Neural progenitor cell (in vitro differentiated cells): ENCODE measurements around the gene ASPA. TPM values are rescaled to one million over a fixed set of nuclear protein-coding genes. Genes with fewer than 3 reads are reported as not detected.
"Not testable (repeated sequence)": the region's sequence is repeated elsewhere in the genome, so short reads cannot be mapped to it uniquely, and the experiment has no call there.

Source experiments
- DNase-seq: peaks from one replicate; pipeline ENCODE4 v3.0.0-alpha.2; 2016; ENCODE audit warnings: low spot score
- H2AFZ ChIP-seq: fragments of 200-600 bp; sonication (generic); replicated peaks from 2 replicates; pipeline ENCODE4 v1.6.1; 2016; ENCODE audit warnings: antibody characterized with exemption
- H3F3A ChIP-seq: fragments of 200-600 bp; sonication (generic); 2 replicates; pipeline ENCODE4 v1.6.1; 2016; ENCODE audit warnings: antibody characterized with exemption, low read depth
- H3K27ac ChIP-seq: fragments of 200-600 bp; sonication (generic); 2 replicates; pipeline ENCODE4 v1.5.1; 2016; ENCODE audit warnings: mild to moderate bottlenecking
- H3K27me3 ChIP-seq: fragments of 200-600 bp; sonication (generic); 2 replicates; pipeline ENCODE4 v1.6.1; 2016; ENCODE audit warnings: mild to moderate bottlenecking, moderate library complexity
- H3K36me3 ChIP-seq: fragments of 200-600 bp; sonication (generic); 2 replicates; pipeline ENCODE4 v1.5.1; 2016
- H3K4me1 ChIP-seq: fragments of 200-600 bp; sonication (generic); 2 replicates; pipeline ENCODE4 v1.6.1; 2016; ENCODE audit warnings: mixed run types
- H3K4me2 ChIP-seq: fragments of 200-600 bp; sonication (generic); 2 replicates; pipeline ENCODE4 v1.6.1; 2016
- H3K4me3 ChIP-seq: fragments of 200-600 bp; sonication (generic); 2 replicates; pipeline ENCODE4 v1.5.1; 2016
- H3K79me2 ChIP-seq: fragments of 200-600 bp; sonication (generic); 2 replicates; pipeline ENCODE4 v1.6.1; 2016; ENCODE audit warnings: low read depth
- H3K9ac ChIP-seq: fragments of 200-600 bp; sonication (generic); 2 replicates; pipeline ENCODE4 v1.6.1; 2016
- H3K9me3 ChIP-seq: fragments of 200-600 bp; sonication (generic); 2 replicates; pipeline ENCODE4 v1.5.1; 2016; ENCODE audit warnings: low read depth
- H4K20me1 ChIP-seq: fragments of 200-600 bp; sonication (generic); 2 replicates; pipeline ENCODE4 v1.6.1; 2016; ENCODE audit warnings: low read depth
- H3K27ac Mint-ChIP-seq: 3 replicates; pipeline ENCODE4 v1.8.0; 2021; ENCODE audit warnings: mixed read lengths
- H3K27me3 Mint-ChIP-seq: 2 replicates; pipeline ENCODE4 v1.8.0; 2022; ENCODE audit warnings: low read depth, mild to moderate bottlenecking, inconsistent platforms, moderate library complexity, mixed read lengths; ENCODE audit not compliant: insufficient read depth
- H3K36me3 Mint-ChIP-seq: 3 replicates; pipeline ENCODE4 v1.8.0; 2021; ENCODE audit warnings: mixed read lengths
- H3K4me1 Mint-ChIP-seq: 3 replicates; pipeline ENCODE4 v1.8.0; 2021; ENCODE audit warnings: mixed read lengths
- H3K4me3 Mint-ChIP-seq: 3 replicates; pipeline ENCODE4 v1.8.0; 2021; ENCODE audit warnings: mild to moderate bottlenecking, moderate library complexity, mixed read lengths
- H3K9me3 Mint-ChIP-seq: 3 replicates; pipeline ENCODE4 v1.8.0; 2020; ENCODE audit warnings: mixed read lengths
- CTCF ChIP-seq: fragments of 200-600 bp; sonication (generic); IDR thresholded peaks from 2 replicates; pipeline ENCODE4 v1.5.1; 2017; ENCODE audit warnings: antibody characterized with exemption, mild to moderate bottlenecking
- EZH2 ChIP-seq: fragments of 200-600 bp; sonication (generic); IDR thresholded peaks from 2 replicates; pipeline ENCODE4 v1.6.1; 2017; ENCODE audit warnings: antibody characterized with exemption, mild to moderate bottlenecking, moderate library complexity
- EZH2phosphoT487 ChIP-seq: fragments of 200-600 bp; sonication (generic); IDR thresholded peaks from 2 replicates; pipeline ENCODE4 v1.6.1; 2017; ENCODE audit warnings: antibody characterized with exemption
- total RNA-seq: library from RNA; depleted of rRNA; stranded (reverse); fragments of >200 nt; gene quantifications from 2 replicates; pipeline ENCODE4 v1.2.3, GENCODE V29; 2015; ENCODE audit warnings: low replicate concordance

ASPA gene
- not detected in 2 replicates for total RNA-seq

DNA sequence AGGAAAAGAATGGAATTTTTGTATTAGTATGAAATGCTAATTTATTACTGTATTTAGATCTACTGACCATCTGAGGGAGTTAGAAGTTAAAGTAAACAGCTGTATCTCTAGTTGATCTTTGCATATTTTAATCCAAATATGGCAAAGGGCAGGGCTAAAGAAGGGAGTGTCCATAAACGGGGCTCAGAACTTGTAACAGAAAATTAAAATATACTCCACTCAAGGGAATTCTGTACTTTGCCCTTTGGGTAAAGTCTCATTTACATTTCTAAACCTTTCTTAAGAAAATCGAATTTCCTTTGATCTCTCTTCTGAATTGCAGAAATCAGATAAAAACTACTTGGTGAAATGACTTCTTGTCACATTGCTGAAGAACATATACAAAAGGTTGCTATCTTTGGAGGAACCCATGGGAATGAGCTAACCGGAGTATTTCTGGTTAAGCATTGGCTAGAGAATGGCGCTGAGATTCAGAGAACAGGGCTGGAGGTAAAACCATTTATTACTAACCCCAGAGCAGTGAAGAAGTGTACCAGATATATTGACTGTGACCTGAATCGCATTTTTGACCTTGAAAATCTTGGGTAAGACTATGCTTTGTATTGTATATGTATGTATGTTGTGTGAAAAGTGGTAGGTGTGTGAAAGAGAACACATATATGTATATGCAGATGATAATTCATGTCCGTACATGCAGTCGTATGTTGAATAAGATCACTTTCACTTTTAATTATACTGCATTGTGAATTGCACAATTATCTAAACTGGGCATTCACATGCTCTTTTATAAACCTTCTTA lies at the start of gene ASPA:
Gene ASPA, plus strand, starts transcription at position 186 of the 799 bp plus-strand sequence. Its CDS starts 163 bp downstream, at position 349.
- Histone ChIP-seq H3K4me2 (no peak within 1 kb of the TSS), H4K20me1 (no peaks in the 10 kb centered on the region)
- no peak within 1 kb of the TSS for H3K4me3 Mint-ChIP-seq

DNA sequence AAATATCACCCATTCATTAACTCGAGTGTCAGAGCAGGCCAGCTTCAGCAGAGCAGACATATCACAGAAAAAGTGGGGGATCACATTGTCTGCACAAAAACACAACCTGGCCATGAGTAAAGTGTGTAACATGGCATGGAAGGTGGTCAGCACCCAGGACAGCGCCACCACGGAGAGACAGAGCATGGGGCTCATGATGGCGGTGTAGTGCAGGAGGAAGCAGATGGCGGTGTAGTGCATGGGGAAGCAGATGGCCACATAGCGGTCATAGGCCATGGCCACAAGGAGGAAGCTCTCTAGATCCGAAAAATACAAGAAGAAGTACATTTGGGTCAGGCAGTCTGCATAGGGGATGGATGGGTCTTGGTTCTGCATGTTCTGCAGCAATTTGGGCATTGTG lies 42.6 kb upstream of the ASPA start:
- not testable (repeated sequence) for H3K9me3 Mint-ChIP-seq, H3K4me3 ChIP-seq, H4K20me1 ChIP-seq

More for the DNA sequence above, at the start of gene ASPA:
- TF ChIP-seq EZH2, result no peak
- no peak for TF ChIP-seq EZH2phosphoT487
- no peak for TF ChIP-seq CTCF
- peaks cover 2% of the 10 kb centered on the region for H3K27me3 Mint-ChIP-seq
- no peaks in the 10 kb centered on the region for H3K9me3 ChIP-seq
- no peak within 1 kb of the TSS for H3K4me3 ChIP-seq
- H3K27ac ChIP-seq, result no peak within 1 kb of the TSS
- H3K9ac ChIP-seq, result no peak within 1 kb of the TSS
- no peak for DNase-seq
- H3F3A ChIP-seq, result no peaks in the 10 kb centered on the region
- H3K79me2 ChIP-seq, result no peaks in the 10 kb centered on the region
- no peaks in the 10 kb centered on the region for H3K9me3 Mint-ChIP-seq
- no peaks in the 10 kb centered on the region for H3K36me3 ChIP-seq
- H3K4me1 Mint-ChIP-seq, result peaks cover 24% of the 10 kb centered on the region
- H3K4me1 ChIP-seq, result no peaks in the 10 kb centered on the region
- H3K27ac Mint-ChIP-seq, result no peak within 1 kb of the TSS
- H3K27me3 ChIP-seq, result no peaks in the 10 kb centered on the region
- H3K36me3 Mint-ChIP-seq, result no peaks in the 10 kb centered on the region
- H2AFZ ChIP-seq, result no peak within 1 kb of the TSS

DNA sequence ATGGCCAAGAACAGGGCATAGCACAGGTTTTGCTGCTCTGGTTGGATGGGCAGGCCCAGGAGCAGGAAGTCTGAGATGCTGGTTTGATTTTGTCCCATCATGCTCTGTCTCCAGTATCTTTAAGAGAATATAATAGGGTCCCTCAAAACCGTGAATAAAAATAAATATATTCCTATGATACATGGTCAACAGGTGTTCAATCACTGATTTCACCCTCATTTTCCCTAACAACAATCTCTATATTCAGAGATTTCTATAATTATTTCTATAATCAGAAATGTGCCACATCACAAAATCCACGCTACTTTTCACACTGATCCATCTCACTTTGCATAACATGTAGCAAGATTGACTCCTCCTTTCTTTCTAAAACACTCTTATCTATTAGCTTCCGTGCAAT lies 42.1 kb upstream of the ASPA start, which contains the start of gene OR1E2:
Gene OR1E2, minus strand, starts transcription at position 101 of the 400 bp plus-strand sequence. Its CDS starts 0 bp downstream, at position 101.
- Histone ChIP-seq H3K4me1 (no peaks in the 10 kb centered on the region), H3K4me2 (no peak within 1 kb of the TSS), H4K20me1 (no peaks in the 10 kb centered on the region), H3K27ac (no peak within 1 kb of the TSS), H3K4me3 (no peak within 1 kb of the TSS), H2AFZ (no peak within 1 kb of the TSS), H3K9ac (no peak within 1 kb of the TSS), H3K27me3 (no peaks in the 10 kb centered on the region), H3F3A (no peaks in the 10 kb centered on the region), H3K9me3 (no peaks in the 10 kb centered on the region), H3K36me3 (no peaks in the 10 kb centered on the region), H3K79me2 (no peaks in the 10 kb centered on the region)
- H3K27me3 Mint-ChIP-seq, result peaks cover 4% of the 10 kb centered on the region
- peaks cover 7% of the 10 kb centered on the region for H3K9me3 Mint-ChIP-seq
- no peak for DNase-seq
- H3K4me3 Mint-ChIP-seq, result no peak within 1 kb of the TSS
- no peak within 1 kb of the TSS for H3K27ac Mint-ChIP-seq
- no peaks in the 10 kb centered on the region for H3K4me1 Mint-ChIP-seq
- no peaks in the 10 kb centered on the region for H3K36me3 Mint-ChIP-seq
- no peak for TF ChIP-seq CTCF
- TF ChIP-seq EZH2phosphoT487, result no peak
- TF ChIP-seq EZH2, result no peak

More for the DNA sequence above, 42.6 kb upstream of the ASPA start:
- not testable (repeated sequence) for H2AFZ ChIP-seq, H3K27ac Mint-ChIP-seq, H3K4me1 Mint-ChIP-seq, H3K36me3 Mint-ChIP-seq, H3K27me3 Mint-ChIP-seq, H3K27me3 ChIP-seq, H3K4me2 ChIP-seq, H3K79me2 ChIP-seq, H3K36me3 ChIP-seq, H3K4me3 Mint-ChIP-seq, H3K27ac ChIP-seq, H3F3A ChIP-seq, H3K4me1 ChIP-seq, H3K9ac ChIP-seq, H3K9me3 ChIP-seq
- DNase-seq, result peak; percentile 24

- no peaks in the 10 kb centered on the region for H3K79me2 ChIP-seq
- no peak overlapping the region for H3K4me2 ChIP-seq
- H3K27ac Mint-ChIP-seq, result no peak overlapping the region
- no peaks in the 10 kb centered on the region for H3K4me1 Mint-ChIP-seq
- H3K9me3 ChIP-seq, result no peaks in the 10 kb centered on the region
- no peak overlapping the region for H3K4me3 ChIP-seq
- H3K9ac ChIP-seq, result no peak overlapping the region
- no peaks in the 10 kb centered on the region for H3K36me3 Mint-ChIP-seq
- H3K27ac ChIP-seq, result no peak overlapping the region
- no peak overlapping the region for H2AFZ ChIP-seq
- no peaks in the 10 kb centered on the region for H3K36me3 ChIP-seq
- no peaks in the 10 kb centered on the region for H3K9me3 Mint-ChIP-seq
- H3K27me3 ChIP-seq, result peaks cover 3% of the 10 kb centered on the region
- H4K20me1 ChIP-seq, result no peaks in the 10 kb centered on the region
- no peaks in the 10 kb centered on the region for H3F3A ChIP-seq
- DNase-seq, result no peak
- H3K27me3 Mint-ChIP-seq, result no peaks in the 10 kb centered on the region
- TF ChIP-seq EZH2phosphoT487, result no peak
- TF ChIP-seq CTCF, result no peak
- TF ChIP-seq EZH2, result no peak
- no peak overlapping the region for H3K4me3 Mint-ChIP-seq
- no peaks in the 10 kb centered on the region for H3K4me1 ChIP-seq
These were observed 37.4 kb upstream of the ASPA start for GRCh38 chr17:3438368-3438767.
